Naive thymus-derived CD8-positive, alpha-beta T cell (primary cell): Measurements from ENCODE around the gene MLLT3. TPM values are rescaled to one million over a fixed set of nuclear protein-coding genes. Genes with fewer than 3 reads are reported as not detected.
"Not testable (repeated sequence)": the region's sequence is repeated elsewhere in the genome, so short reads cannot be mapped to it uniquely, and the experiment has no call there.

Source experiments
- ATAC-seq, 2 donors: fragments of 150-1000 bp; cut with Tn5 transposase in 1 of 2; sonication (Bioruptor Pico), chemical (Tn5 transposase) in 1 of 2; 1 replicate in 1 of 2; 2 replicates in 1 of 2; pipeline ENCODE4 v1.10.0; 2021; ENCODE audit warnings: mild to moderate bottlenecking in 2 of 2, moderate library complexity in 2 of 2
- POLR2A ChIA-PET: fragments of 350-600 bp; sonication (Branson Sonifier 250); formaldehyde crosslinking; loops from one replicate; lab custom pipeline; 2021; ENCODE audit warnings: antibody characterized with exemption; lab: Charles Lee
- DNase-seq, 10 donors: peaks; one replicate each; pipeline versions ENCODE4 v3.0.0 to v3.0.0-alpha.2; 2020 to 2022
- H3K27ac Mint-ChIP-seq, 10 donors: one replicate each; pipeline ENCODE4 v1.8.0; 2020 to 2022; ENCODE audit warnings: mild to moderate bottlenecking in 10 of 10, mixed read lengths in 10 of 10, moderate library complexity in 4 of 10, inconsistent platforms in 1 of 10
- H3K27me3 Mint-ChIP-seq, 5 donors: one replicate each; pipeline ENCODE4 v1.8.0; 2021 to 2022; ENCODE audit warnings: mixed read lengths in 5 of 5
- H3K36me3 Mint-ChIP-seq, 3 donors: one replicate each; pipeline ENCODE4 v1.8.0; 2020 to 2022; ENCODE audit warnings: mixed read lengths in 3 of 3, mild to moderate bottlenecking in 2 of 3, inconsistent platforms in 1 of 3
- H3K4me1 Mint-ChIP-seq, 4 donors: one replicate each; pipeline ENCODE4 v1.8.0; 2021 to 2022; ENCODE audit warnings: mixed read lengths in 4 of 4
- H3K4me3 Mint-ChIP-seq, 10 donors: one replicate each; pipeline ENCODE4 v1.8.0; 2020 to 2022; ENCODE audit warnings: mild to moderate bottlenecking in 10 of 10, mixed read lengths in 10 of 10, moderate library complexity in 6 of 10, inconsistent platforms in 1 of 10
- H3K9me3 Mint-ChIP-seq, 9 donors: one replicate each; pipeline ENCODE4 v1.8.0; 2020 to 2022; ENCODE audit warnings: mixed read lengths in 9 of 9, mild to moderate bottlenecking in 3 of 9, inconsistent platforms in 1 of 9, moderate library complexity in 1 of 9
- polyA plus RNA-seq, 3 donors: library from polyadenylated mRNA; unstranded; fragments of 300-500 nt; fragmentation: Illumina TruSeq; gene quantifications; one replicate each; pipeline ENCODE4 v1.2.3, GENCODE V29; 2021
- total RNA-seq, 8 experiments: library from RNA in 2 of 8; stranded (reverse) in 2 of 8; gene quantifications; one replicate each; pipeline ENCODE4 v1.2.3 and lab custom pipeline; 2021 to 2026

Gene MLLT3
- 10 to 100 TPM; 64.7 to 73.0 TPM for total RNA-seq
- polyA plus RNA-seq, result 10 to 100 TPM; 28.0 to 42.9 (median 39.0) TPM
- 87.2 to 165 (median 132) reads per million in 6 experiments for total RNA-seq (lab: John Stamatoyannopoulos, UW)

- peak; percentile 71 to 73 for ATAC-seq
Measured at GRCh38 chr9:20622330-20623020, at the start of gene MLLT3. TSS of gene MLLT3 (minus strand) at chr9:20622499.

GRCh38 chr9:20671635-20672034 lies 49.3 kb upstream of the MLLT3 start:
- POLR2A ChIA-PET, result no interaction called here
- Mint-ChIP-seq H3K9me3 (no peaks in the 10 kb centered on the region), H3K27me3 (peaks cover 0 to 2% (median 0%) of the 10 kb centered on the region in 5 donors), H3K4me3 (no peak overlapping the region), H3K4me1 (no peaks in the 10 kb centered on the region), H3K27ac (no peak overlapping the region), H3K36me3 (peaks cover 0 to 5% (median 0%) of the 10 kb centered on the region in 3 donors)
- ATAC-seq, result no peak
- no peak for DNase-seq

More at GRCh38 chr9:20622330-20623020, at the start of gene MLLT3:
- Mint-ChIP-seq H3K4me3 (peak within 1 kb of the TSS; percentile 91 to 100 (median 97)), H3K9me3 (no peaks in the 10 kb centered on the region), H3K36me3 (peaks cover 0 to 4% (median 0%) of the 10 kb centered on the region in 3 donors), H3K27me3 (no peaks in the 10 kb centered on the region), H3K4me1 (peaks cover 26 to 51% (median 46%) of the 10 kb centered on the region in 4 donors), H3K27ac (peak within 1 kb of the TSS; percentile 86 to 99 (median 98))
- POLR2A ChIA-PET, result interaction anchor here (0.5 to 2.2 kb wide), 26 partner anchors 10 to 1392 kb away, joined by 3 to 43 read pairs (median 4); partner anchors contain the start of genes DENND4C, FOCAD, HACD4 and KLHL9
- DNase-seq, result peak; percentile 91 to 98 (median 97)

- Mint-ChIP-seq H3K27me3 (peaks cover 0 to 4% (median 0%) of the 10 kb centered on the region in 5 donors), H3K4me1 (no peaks in the 10 kb centered on the region), H3K4me3 (no peak overlapping the region), H3K9me3 (no peaks in the 10 kb centered on the region), H3K27ac (peak overlapping the region in 1 of 10 donors; percentile 22), H3K36me3 (peaks cover 0 to 5% (median 0%) of the 10 kb centered on the region in 3 donors)
- POLR2A ChIA-PET, result interaction anchor here (0.7 kb wide), 1 partner anchor 48 kb away, joined by 3 read pairs; the partner anchor contains the start of gene MLLT3
- DNase-seq (no peak), ATAC-seq (no peak)
Measured at GRCh38 chr9:20670395-20670794, 48.1 kb upstream of the MLLT3 start.

GRCh38 chr9:20664501-20664900 lies 42.2 kb upstream of the MLLT3 start:
- H3K27me3 Mint-ChIP-seq, result peaks cover 0 to 7% (median 0%) of the 10 kb centered on the region in 5 donors
- H3K27ac Mint-ChIP-seq, result no peak overlapping the region
- POLR2A ChIA-PET, result interaction anchor here (0.7 to 0.8 kb wide), 2 partner anchors 42 to 62 kb away, joined by 3 read pairs; partner anchors contain the start of gene MLLT3
- DNase-seq, result no peak
- no peak for ATAC-seq
- H3K9me3 Mint-ChIP-seq, result no peaks in the 10 kb centered on the region
- peaks cover 0 to 7% (median 5%) of the 10 kb centered on the region in 4 donors for H3K4me1 Mint-ChIP-seq
- no peak overlapping the region for H3K4me3 Mint-ChIP-seq
- no peaks in the 10 kb centered on the region for H3K36me3 Mint-ChIP-seq

- Mint-ChIP-seq H3K4me1 (peaks cover 0 to 7% (median 5%) of the 10 kb centered on the region in 4 donors), H3K27me3 (peaks cover 0 to 7% (median 0%) of the 10 kb centered on the region in 5 donors), H3K9me3 (no peaks in the 10 kb centered on the region), H3K36me3 (no peaks in the 10 kb centered on the region), H3K4me3 (no peak overlapping the region), H3K27ac (no peak overlapping the region)
- ATAC-seq (no peak), DNase-seq (no peak)
- POLR2A ChIA-PET, result no interaction called here
Measured at GRCh38 chr9:20663133-20663532, 40.8 kb upstream of the MLLT3 start.

GRCh38 chr9:20662156-20662555 lies 39.9 kb upstream of the MLLT3 start:
- peaks cover 0 to 7% (median 0%) of the 10 kb centered on the region in 5 donors for H3K27me3 Mint-ChIP-seq
- POLR2A ChIA-PET, result interaction anchor here (1.3 kb wide), 1 partner anchor 22 kb away, joined by 4 read pairs; the partner anchor contains the start of gene FOCAD
- ATAC-seq, result no peak

GRCh38 chr9:20659474-20659967 lies 37.2 kb upstream of the MLLT3 start:
- no peak for DNase-seq
- no peaks in the 10 kb centered on the region for H3K9me3 Mint-ChIP-seq

More at GRCh38 chr9:20662156-20662555, 39.9 kb upstream of the MLLT3 start:
- H3K36me3 Mint-ChIP-seq, result no peaks in the 10 kb centered on the region
- peaks cover 0 to 7% (median 5%) of the 10 kb centered on the region in 4 donors for H3K4me1 Mint-ChIP-seq
- H3K4me3 Mint-ChIP-seq, result no peak overlapping the region
- no peak overlapping the region for H3K27ac Mint-ChIP-seq
- no peak for DNase-seq
- no peaks in the 10 kb centered on the region for H3K9me3 Mint-ChIP-seq

GRCh38 chr9:20658677-20659473 lies 36.6 kb upstream of the MLLT3 start:
- DNase-seq (peak in 2 of 10 donors; percentile 2 to 5), ATAC-seq (peak; percentile 14 to 56)
- Mint-ChIP-seq H3K4me3 (peak overlapping the region in 1 of 10 donors; percentile 94), H3K27ac (peak overlapping the region; percentile 36 to 89 (median 85)), H3K27me3 (peaks cover 0 to 3% (median 0%) of the 10 kb centered on the region in 5 donors), H3K4me1 (peaks cover 2 to 16% (median 10%) of the 10 kb centered on the region in 4 donors), H3K36me3 (no peaks in the 10 kb centered on the region), H3K9me3 (no peaks in the 10 kb centered on the region)
- POLR2A ChIA-PET, result interaction anchor here (0.6 to 1.7 kb wide), 3 partner anchors 14 to 25 kb away, joined by 3 to 5 read pairs (median 3); partner anchors contain the start of gene FOCAD

More at GRCh38 chr9:20659474-20659967, 37.2 kb upstream of the MLLT3 start:
- peaks cover 0 to 3% (median 0%) of the 10 kb centered on the region in 5 donors for H3K27me3 Mint-ChIP-seq
- no peak for ATAC-seq
- POLR2A ChIA-PET, result interaction anchor here (0.6 to 1.7 kb wide), 2 partner anchors 13 to 24 kb away, joined by 3 to 5 read pairs; partner anchors contain the start of gene FOCAD
- no peaks in the 10 kb centered on the region for H3K36me3 Mint-ChIP-seq
- H3K4me3 Mint-ChIP-seq, result no peak overlapping the region
- peaks cover 2 to 16% (median 10%) of the 10 kb centered on the region in 4 donors for H3K4me1 Mint-ChIP-seq
- H3K27ac Mint-ChIP-seq, result no peak overlapping the region

- peak overlapping the region in 1 of 10 donors; percentile 94 for H3K4me3 Mint-ChIP-seq
- POLR2A ChIA-PET, result interaction anchor here (1.1 to 1.7 kb wide), 2 partner anchors 18 to 26 kb away, joined by 3 to 5 read pairs; partner anchors contain the start of gene FOCAD
- ATAC-seq, H3K9me3 Mint-ChIP-seq, H3K27me3 Mint-ChIP-seq, H3K36me3 Mint-ChIP-seq: not testable (repeated sequence)
- DNase-seq, result peak in 8 of 10 donors; percentile 38 to 69 (median 47)
- H3K4me1 Mint-ChIP-seq, result peaks cover 2 to 16% (median 6%) of the 10 kb centered on the region in 4 donors
- peak overlapping the region; percentile 36 to 89 (median 85) for H3K27ac Mint-ChIP-seq
Measured at GRCh38 chr9:20658246-20658667, 36.0 kb upstream of the MLLT3 start.

- H3K27me3 Mint-ChIP-seq, result peaks cover 0 to 9% (median 5%) of the 10 kb centered on the region in 5 donors
- POLR2A ChIA-PET, result no interaction called here
- H3K9me3 Mint-ChIP-seq, result no peaks in the 10 kb centered on the region
- no peak overlapping the region for H3K27ac Mint-ChIP-seq
- ATAC-seq, result no peak
- H3K36me3 Mint-ChIP-seq, result no peaks in the 10 kb centered on the region
- H3K4me3 Mint-ChIP-seq, result no peak overlapping the region
- no peak for DNase-seq
- H3K4me1 Mint-ChIP-seq, result peaks cover 0 to 11% (median 6%) of the 10 kb centered on the region in 4 donors
Measured at GRCh38 chr9:20651939-20652338, 29.6 kb upstream of the MLLT3 start.

- no peaks in the 10 kb centered on the region for H3K9me3 Mint-ChIP-seq
- DNase-seq (no peak), ATAC-seq (no peak)
- no peak overlapping the region for H3K4me3 Mint-ChIP-seq
- POLR2A ChIA-PET, result no interaction called here
- no peaks in the 10 kb centered on the region for H3K36me3 Mint-ChIP-seq
- no peak overlapping the region for H3K27ac Mint-ChIP-seq
- peaks cover 0 to 12% (median 5%) of the 10 kb centered on the region in 5 donors for H3K27me3 Mint-ChIP-seq
- H3K4me1 Mint-ChIP-seq, result peaks cover 0 to 11% (median 6%) of the 10 kb centered on the region in 4 donors
Measured at GRCh38 chr9:20650750-20651299, 28.5 kb upstream of the MLLT3 start.
